Cerebellar nuclear complex (tissue), 1 donor: ENCODE measurements around the gene PRIM1.
"Not testable (repeated sequence)": the region's sequence is repeated elsewhere in the genome, so short reads cannot be mapped to it uniquely, and the experiment has no call there.

ENCODE experiments used
- DNase-seq, 2 experiments: peaks; one replicate each; lab custom pipeline; 2025; lab: John Stamatoyannopoulos, UW

PRIM1 gene

DNA sequence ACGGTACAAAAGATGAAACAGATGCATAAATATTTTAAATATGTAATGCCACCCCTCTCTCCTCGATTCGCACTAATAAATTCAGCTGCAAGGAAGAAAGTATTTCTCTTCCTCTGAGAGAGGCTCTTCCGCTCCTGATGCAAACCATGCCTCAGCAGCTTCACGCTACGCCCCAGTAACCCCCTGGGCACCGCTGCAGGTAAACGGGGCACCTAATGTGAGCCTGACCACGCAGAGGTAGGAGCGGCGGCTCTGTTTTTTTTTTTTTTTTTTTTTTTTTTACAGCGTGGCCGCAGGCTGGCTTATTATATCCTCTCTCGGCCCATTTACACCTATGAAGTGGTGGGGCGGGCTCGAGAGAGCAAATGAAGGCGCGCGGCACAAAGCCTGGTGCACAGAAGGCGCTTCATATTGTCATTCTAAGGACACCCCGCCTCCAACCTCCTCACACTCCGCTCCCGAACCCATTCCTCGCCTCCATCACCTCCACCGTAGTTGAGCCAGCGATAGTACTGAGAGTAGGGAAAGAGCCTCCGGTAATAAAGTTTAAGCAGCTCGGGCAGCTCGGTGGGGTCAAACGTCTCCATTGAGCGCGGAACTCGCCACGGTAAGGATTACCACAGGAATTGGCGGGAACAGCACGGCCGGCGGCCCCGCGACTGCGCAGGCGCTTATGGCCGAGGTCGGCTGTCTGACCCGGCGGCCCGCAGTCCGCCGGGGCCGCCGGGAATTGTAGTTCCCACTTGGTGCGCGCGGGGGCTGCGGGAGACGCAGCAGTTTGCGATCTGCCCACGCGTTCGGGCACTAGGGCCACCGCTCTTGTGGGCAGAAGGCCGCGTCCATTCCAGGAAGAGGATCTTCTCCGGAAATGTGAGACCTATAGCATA is at the start of gene PRIM1:
Gene PRIM1, minus strand, starts transcription at position 612 of the 887 bp plus-strand sequence. Its CDS starts 25 bp downstream, at position 587.
- DNase-seq, result peak in 1 of 2 experiments; percentile 78

DNA sequence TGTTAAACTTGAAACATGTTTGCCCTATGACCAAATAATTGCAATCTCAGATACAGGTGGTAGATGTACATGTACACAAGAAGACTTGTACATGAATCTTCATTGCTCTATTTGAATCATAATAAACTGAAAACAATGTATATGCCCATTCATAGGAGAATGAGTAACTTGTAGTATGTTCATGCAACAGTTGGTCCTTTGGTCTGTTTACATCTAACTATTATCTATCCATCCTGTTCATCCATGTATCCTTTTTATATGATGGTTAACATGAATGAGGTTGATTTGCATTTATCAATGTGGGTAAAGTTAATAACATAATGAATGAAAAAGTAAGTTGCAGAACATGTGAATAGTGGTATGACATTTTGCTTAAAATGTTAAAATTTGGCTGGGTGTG is 48.1 kb upstream of the PRIM1 start:
- DNase-seq, result no peak

DNA sequence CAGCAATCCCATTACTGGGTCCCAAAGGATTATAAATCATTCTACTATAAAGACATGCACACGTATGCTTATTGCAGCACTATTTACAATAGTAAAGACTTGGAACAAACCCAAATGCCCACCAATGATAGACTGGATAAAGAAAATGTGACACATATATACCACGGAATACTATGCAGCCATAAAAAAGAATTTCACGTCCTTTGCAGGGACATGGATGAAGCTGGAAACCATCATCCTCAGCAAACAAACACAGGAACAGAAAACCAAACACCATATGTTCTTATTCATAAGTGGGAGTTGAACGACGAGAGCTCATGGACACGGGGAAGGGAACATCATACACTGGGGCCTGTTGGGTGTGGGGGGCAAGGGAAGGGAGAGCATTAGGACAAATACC is 47.2 kb upstream of the PRIM1 start:
- DNase-seq, result not testable (repeated sequence)

DNA sequence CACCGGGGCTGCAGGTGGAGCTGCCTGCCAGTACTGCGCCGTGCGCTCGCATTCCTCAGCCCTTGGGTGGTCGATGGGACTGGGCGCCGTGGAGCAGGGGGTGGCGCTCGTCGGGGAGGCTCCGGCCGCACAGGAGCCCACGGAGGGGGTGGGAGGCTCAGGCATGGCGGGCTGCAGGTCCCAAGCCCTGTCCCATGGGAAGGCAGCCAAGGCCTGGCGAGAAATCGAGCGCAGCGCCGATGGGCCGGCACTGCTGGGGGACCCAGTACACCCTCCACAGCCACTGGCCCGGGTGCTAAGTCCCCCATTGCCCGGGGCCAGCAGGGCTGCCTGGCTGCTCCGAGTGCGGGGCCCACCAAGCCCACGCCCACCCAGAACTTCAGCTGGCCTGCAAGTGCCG is 43.7 kb upstream of the PRIM1 start:
- not testable (repeated sequence) for DNase-seq

DNA sequence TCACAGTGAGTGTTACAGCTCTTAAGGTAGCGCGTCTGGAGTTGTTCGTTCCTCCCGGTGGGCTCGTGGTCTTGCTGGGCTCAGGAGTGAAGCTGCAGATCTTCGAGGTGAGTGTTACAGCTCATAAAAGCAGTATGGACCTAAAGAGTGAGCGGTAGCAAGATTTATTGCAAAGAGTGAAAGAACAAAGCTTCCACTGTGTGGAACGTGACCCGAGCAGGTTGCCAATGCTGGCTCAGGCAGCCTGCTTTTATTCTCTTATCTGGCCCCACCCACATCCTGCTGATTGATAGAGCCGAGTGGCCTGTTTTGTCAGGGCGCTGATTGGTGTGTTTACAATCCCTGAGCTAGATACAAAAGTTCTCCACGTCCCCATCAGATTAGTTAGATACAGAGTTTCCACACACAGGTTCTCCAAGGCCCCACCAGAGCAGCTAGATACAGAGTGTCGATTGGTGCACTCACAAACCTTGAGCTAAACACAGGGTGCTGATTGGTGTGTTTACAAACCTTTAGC is 43.0 kb upstream of the PRIM1 start:
- DNase-seq, result not testable (repeated sequence)

DNA sequence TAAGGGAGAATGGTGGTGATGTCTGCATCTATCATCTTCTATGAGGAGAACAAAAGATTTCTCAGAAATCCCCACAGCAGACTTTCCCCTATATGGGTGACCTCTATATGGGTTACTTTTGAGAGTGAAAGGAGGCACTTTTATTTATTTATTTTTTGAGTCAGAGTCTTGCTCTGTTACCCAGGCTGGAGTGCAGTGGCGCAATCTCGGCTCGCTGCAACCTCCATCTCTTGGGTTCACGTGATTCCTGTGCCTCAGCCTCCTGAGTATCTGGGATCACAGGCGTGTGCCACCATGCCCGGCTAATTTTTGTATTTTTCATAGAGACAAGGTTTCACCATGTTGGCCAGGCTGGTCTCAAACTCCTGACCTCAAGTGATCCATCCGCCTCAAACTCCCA is 41.0 kb upstream of the PRIM1 start:
- DNase-seq, result not testable (repeated sequence)

DNA sequence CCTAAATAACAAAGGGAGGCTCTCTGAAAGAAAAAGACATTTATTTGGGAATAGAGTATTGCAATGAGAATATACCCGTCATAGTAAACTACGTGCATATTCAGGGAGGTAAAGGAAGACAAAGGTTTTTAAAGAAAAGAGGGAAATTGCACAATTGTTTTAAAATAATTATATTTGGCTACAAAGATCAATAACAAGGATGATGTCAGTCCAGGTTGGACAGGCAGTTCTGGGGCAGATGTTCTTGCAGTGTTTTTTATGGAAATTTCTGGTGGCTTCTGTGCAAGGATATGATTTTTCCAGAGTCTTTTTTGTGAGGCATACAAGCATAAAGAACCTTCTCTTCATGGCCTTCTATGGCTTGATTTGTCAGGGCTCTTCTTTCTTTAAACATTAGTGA is 40.6 kb upstream of the PRIM1 start:
- DNase-seq, result no peak

DNA sequence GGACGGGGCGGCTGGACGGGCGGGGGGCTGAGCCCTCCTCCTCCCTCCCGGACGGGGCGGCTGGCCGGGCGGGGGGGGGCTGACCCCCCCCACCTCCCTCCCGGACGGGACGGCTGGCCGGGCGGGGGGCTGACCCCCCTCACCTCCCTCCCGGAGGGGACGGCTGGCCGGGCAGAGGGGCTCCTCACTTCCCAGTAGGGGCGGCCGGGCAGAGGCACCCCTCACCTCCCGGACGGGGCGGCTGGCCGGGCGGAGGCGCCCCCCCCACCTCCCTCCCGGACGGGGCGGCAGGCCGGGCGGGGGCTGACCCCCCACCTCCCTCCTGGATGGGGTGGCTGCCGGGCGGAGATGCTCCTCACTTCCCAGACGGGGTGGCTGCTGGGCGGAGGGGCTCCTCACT is 37.3 kb upstream of the PRIM1 start:
- not testable (repeated sequence) for DNase-seq

DNA sequence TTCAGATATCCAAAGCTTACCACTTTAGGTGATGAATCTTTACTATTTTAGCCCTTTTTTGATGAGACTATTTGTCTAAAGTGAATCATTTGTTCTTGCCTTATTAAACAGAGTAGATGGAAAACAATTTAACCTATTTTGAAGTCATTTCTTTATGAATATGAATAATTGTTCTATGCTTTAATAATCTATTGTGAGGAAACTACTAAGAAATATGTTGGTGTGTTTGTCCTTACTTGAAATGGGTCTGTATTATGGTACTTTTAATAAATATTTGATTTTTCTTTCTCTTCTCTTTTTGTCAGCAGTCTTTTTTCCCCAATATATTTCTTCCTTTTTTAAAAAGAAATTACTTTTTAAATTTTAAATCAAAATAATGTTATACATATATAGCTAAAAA is 35.4 kb upstream of the PRIM1 start:
- no peak for DNase-seq

DNA sequence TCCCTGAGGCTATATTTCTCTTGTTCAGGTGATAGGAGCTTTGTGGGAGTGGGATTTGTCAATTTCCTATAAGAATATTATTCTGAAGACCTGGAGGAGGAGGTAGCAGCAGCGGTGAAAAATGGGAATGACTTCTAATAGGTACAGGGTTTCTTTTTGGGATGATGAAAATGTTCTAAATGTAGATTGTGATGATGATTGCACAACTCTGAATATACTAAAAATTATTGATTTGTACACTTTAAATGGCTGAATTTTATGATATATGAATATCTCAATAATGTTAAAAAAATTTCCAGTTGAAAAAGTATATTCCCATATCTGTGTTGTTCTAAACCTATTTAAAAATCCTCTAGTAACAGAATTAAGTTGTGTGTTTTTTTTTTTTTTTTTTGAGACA is 33.8 kb upstream of the PRIM1 start:
- DNase-seq, result no peak

DNA sequence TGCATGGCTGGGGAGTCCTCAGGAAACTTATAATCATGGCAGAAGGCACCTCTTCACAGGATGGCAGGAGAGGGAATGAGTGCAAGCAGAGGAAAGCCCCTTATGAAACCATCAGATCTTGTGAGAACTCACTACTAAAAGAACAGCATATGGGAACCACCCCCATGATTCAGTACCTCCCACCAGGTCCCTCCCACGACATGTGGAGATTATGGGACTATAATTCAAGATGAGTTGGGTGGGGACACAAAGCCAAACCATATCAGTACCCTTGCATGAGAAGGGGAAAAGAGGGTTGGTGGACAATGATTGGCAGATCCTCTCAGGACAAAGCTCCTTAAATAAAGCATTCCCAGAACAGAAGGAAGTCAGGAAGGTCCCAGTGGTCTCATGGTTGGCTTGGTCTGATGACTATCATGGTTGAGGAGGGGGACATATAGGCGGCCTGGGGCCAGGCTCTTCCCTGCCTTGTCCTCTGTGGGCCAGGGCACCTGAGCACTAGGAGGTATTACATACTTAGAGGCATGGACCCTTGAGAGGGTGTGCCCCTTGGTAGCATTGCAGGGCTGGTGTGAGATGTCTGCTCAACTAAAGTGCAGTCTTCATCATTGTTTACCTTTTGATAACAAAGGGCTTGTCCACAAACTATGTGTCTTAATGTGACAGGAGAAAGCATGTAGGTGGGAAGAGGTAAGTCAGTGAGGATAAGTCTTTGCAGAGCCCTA is 33.2 kb upstream of the PRIM1 start:
- no peak for DNase-seq

DNA sequence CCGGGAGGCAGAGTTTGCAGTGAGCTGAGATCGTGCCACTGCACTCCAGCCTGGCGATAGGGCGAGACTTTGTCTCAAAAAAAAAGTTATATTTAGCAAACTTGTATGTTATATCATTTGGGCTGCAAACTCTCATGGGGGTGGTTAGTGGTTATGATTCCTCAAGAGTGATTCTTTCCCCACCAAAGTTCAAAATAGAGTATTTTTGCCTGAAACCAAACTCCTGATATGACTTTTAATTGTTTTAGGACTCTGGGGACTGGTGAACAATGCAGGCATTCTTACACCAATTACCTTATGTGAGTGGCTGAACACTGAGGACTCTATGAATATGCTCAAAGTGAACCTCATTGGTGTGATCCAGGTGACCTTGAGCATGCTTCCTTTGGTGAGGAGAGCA is 29.6 kb upstream of the PRIM1 start:
- no peak for DNase-seq

DNA sequence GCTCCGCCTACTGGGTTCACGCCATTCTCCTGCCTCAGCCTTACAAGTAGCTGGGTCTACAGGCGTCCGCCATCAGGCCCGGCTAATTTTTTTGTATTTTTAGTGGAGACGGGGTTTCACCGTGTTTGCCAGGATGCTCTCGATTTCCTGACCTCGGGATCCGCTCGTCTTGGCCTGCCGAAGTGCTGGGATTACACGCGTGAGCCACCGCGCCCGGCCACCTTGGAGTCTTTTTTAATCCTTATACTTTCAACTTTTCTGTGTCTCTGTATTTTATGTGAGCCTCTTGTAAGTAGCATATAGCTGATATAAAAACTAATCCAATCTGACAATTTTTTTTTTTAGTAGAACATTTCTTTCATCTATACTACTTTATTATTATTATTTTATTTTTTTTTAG is 26.6 kb upstream of the PRIM1 start:
- DNase-seq, result no peak

DNA sequence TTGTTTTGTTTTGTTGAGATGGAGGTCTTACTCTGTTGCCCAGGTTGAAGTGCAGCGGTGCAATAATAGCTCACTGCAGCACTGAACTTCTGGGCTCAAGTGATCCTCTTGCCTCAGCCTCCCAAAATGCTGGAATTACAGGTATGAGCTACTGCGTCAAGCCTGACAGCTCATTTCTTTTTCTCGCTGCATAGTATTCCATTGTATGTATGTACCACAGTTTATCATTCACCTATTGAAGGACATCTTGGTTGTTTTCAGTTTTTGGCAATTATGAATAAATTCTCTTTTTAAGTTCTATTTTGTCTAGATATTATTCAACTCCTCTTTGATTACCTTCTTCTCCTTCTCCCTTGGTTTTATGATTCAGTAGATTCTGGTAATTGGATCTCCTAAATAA is 24.5 kb upstream of the PRIM1 start:
- DNase-seq, result no peak

DNA sequence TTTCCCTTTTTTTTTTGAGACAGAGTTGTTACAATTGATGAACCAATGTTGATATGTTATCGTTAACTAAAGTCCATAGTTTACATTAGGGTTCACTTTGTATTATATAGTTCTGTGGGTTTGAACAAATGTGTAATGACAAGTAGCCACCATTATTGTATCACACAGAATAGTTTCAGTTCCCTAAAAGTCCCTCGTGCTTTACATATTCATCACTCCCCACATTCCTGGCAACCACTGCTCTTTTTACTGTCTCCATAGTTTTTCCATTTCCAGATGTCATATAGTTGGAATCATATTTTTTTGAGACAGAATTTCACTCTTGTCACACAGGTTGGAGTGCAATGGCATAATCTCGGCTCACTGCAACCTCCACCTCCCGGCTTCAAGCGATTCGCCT is 23.5 kb upstream of the PRIM1 start:
- DNase-seq, result no peak

DNA sequence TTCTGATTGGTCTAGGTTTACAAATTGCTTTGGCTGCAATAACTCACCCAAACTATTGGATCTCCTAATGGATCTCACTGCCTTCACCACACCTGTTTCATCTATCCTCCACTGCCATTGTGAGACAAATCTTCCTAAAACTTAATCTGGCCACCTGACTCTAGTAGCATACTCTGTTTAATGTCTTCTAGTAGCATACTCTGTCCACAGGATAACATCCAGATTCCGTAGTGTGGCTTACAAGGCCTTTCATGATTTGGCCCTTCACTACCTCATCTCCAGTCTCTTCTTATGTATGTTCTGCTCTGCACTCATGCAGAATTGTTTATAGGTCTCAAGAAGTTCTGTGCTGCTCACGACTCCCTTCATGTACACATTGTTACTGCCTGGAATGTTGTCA is 21.0 kb upstream of the PRIM1 start:
- no peak for DNase-seq

DNA sequence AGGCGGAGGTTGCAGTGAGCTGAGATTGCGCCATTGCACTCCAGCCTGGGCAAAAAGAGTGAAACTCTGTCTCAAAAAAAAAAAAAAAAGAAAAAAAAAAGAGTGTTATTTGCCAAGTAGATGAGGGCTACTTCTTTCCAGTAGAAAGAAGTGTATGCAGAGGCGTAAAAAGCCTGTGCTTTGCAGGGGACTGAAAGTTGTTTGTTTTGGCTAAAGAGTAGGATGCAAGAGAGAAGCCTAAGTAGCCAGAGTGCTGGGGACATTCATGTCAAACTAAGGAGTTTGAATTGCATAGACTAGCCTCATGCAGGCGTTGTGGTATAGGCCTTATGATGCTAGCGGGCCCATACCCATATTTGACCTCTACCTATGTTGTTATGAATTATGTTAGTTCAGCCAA is 20.5 kb upstream of the PRIM1 start:
- DNase-seq, result no peak

DNA sequence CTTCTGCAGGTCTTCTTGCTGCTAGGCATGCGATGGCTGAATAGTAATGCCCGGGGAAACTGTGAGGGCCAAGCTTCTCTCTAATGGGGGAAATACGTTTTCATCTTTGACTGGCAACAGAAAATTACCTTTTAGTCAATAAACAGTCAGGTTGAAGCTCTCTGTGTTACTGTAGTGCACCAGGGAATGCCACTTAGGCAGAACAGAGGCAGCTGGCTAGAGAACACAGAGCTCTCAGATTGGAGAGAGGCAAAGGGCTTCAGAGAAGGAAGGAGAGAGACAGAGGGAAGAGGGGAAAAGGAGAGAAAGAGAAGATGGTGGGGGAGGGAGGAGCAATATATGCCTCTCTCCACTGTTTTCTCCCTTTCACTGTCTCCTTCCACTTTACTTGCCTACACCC is 17.7 kb upstream of the PRIM1 start:
- DNase-seq, result no peak

DNA sequence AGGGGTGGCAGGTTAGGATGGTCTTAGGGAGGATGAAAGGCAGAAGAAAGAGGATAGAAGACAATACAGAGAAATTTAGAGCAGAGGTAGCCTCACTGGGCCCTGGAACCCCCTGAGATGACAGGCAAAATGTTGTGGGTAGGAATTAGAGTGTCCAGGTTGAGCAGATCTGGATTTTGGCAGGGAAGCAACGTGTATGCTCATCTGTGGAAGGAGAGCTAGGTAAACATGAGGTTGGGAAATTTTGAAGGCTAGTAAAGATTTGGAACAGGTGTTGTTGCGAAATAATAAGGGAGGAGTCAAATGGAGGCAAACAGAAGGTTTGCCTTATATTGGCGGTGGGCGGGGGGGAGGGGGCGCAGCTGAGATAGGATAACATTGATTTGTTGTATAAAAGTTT is 16.3 kb upstream of the PRIM1 start:
- DNase-seq, result no peak

DNA sequence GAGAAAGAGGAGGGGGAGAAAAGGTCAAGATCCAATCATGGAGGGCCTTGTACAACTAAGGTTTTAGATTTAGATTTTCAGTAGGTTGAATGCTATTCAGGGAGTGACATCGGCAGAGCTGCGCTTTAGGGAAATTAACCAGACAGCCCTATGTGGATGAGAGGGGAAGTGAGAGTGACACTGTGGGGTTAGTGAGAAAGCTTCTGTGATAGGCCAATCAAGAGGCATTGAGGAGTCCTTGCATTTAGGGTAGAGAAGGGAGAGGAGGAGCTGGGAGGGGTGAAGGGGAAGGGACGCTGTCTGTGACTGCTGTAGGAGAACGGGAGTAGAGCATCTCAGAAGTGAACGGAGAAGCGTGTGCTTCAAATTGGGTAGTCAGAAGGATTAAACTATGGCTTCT is 14.4 kb upstream of the PRIM1 start:
- DNase-seq, result no peak

DNA sequence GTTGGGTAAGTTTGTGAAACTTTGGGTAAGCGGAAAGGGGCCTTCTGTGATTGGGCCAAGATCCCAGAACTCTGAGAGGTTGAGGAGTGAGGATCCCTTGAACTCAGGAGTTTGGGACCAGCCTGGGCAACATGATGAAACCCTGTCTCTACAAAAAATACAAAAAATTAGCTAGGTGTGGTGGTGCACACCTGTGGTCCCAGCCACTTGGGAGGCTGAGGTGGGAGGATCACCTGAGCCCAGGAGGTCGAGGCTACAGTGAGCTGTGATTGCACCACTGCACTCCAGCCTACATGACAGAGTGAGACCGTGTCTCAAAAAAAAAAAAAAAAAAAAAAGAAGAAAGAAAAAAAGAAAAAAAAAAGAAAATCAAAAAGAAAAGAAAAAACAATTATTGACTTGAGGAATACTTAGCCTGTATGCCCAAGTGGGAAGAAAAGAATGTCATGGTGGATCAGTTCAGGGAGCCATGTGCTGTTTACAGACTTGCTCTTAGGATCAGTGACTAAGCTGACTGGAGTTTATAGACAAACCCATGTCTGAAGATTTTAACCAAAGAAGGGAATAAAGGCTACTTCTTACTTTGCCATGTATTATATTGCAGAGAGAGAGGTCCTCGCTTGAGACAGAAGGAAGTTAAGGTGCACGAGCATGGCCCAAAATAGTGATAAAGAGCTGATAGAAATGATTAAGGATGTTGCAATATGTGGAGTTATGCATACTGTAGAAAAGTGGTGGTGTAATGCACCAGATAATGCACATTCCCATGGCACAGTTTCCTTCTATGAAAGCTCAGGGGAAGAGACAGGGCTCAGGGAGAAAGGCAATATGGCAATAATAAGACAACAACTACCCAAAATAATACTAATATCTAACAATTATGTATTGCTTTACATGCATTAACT is 11.9 kb upstream of the PRIM1 start:
- DNase-seq, result no peak

DNA sequence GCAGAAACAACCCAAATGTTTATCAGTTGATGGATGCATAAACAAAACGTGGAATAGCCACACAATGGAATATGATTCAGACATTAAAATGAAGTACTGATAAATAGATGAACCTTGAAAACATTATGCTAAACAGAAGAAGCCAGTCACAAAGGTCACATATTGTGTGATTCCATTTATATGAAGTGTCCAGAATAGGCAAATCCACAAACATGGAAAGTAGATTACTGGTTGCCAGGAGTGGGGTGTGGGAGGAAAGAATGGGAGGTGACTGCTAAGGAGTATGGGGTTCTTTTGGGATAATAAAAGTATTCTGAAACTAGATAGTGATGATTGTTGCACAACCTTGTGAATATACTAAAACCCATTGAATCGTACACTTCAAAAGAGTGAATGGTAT is 9.7 kb upstream of the PRIM1 start:
- DNase-seq, result no peak
